Measurements from ENCODE around the gene RBFA.
A peak's percentile ranks its signal among the peaks of the same experiment; 100 is the strongest.
"Not testable (repeated sequence)": the region's sequence is repeated elsewhere in the genome, so short reads cannot be mapped to it uniquely, and the experiment has no call there.

Gene RBFA, protein sequence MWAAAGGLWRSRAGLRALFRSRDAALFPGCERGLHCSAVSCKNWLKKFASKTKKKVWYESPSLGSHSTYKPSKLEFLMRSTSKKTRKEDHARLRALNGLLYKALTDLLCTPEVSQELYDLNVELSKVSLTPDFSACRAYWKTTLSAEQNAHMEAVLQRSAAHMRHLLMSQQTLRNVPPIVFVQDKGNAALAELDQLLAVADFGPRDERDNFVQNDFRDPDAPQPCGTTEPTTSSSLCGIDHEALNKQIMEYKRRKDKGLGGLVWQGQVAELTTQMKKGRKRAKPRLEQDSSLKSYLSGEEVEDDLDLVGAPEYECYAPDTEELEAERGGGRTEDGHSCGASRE

DNA sequence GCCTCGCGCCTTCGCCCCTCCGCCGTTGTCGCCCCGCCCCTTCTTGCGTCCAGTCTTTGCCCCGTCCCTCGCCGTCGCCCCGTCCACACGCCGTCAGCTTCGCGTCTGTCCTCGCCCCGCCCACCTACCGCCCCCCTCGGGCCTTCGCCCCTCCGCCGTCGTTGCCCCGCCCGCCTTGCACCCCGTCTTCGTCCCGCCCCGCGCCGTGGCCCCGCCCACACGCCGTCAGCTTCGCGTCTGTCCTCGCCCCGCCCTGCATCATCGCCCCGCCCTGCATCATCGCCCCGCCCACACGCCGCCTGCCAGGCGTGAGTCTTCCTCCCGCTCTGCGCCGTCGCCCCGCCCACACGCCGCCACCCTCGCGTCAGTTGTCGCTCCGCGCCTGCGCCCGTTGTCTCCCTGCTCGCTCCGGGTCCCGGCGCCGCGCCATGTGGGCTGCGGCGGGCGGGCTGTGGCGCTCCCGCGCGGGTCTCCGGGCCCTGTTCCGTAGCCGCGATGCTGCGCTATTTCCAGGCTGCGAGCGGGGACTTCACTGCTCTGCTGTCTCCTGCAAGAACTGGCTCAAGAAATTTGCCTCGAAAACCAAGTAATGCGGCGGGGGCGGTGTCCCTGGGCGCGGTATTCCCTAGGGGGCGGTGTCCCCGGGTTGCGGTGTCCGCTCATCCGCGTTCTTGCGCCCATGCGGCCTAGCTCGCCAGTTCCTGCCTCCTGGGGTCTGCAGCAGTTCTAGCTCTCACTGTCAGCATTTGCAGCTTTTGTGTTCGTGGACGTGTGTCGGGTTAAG is at the start of gene RBFA:
Gene RBFA (plus strand): TSS at position 367 of the 784 bp plus-strand sequence. CDS start 62 bp downstream, at position 429.
- DNase-seq (ENCODE audit: low spot score) = peak; percentile 97

DNA sequence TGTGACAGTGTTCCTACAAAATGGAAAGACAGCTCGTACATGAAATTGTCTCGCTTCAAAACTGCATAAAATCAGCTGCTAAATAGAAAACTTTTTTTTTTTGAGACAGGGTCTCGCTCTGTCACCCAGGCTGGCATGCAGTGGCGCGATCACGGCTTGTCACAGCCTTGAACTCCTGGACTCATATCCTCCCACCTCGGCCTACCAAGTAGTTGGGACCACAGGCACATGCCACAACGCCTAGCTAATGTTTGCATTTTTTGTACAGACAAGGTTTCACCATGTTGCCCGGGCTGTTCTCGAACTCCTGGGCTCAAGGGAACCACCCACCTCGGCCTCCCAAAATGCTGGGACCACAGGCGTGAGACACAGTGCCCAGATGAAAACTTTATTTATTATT is 49.1 kb upstream of the RBFA start:
- DNase-seq (ENCODE audit: low spot score) = no peak

DNA sequence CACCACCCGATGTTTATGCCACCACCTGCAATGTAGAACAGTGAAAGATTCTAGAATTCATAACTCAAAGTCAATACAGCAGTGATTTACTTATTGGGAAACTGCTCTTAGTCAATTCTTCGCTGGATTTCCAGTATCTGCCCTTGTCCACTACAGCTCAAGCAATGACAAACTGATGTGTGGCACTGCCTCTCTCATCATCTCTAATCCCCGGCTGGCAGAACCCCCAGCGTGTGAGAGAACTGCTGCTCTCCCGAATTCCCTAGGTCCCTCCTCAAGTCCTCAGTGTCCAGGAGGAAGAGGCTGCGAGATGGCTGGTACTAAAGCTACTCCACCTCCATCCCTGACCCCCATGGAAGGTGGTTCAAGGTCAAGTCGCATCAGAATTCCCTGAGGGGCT is 47.5 kb upstream of the RBFA start:
- no peak for DNase-seq (ENCODE audit: low spot score)

DNA sequence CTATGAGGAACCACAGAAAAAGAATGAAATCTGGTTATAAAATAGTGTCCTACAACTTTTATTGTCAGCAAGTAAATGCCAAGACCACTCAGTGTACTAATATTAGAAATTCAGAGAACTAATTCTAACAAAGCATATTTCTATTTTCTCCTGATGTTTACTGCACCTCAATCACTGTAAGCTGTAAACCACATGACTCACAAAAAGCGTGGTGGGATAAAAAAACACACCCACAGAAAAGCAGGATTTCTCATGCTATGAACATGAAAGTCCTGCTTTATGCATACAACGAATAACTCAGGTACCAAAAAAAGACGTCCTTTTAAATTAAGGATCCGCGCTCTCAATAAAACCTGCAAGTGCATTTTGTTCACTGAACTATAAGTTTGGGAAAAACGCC is 46.7 kb upstream of the RBFA start:
- DNase-seq (ENCODE audit: low spot score) = peak; percentile 16

DNA sequence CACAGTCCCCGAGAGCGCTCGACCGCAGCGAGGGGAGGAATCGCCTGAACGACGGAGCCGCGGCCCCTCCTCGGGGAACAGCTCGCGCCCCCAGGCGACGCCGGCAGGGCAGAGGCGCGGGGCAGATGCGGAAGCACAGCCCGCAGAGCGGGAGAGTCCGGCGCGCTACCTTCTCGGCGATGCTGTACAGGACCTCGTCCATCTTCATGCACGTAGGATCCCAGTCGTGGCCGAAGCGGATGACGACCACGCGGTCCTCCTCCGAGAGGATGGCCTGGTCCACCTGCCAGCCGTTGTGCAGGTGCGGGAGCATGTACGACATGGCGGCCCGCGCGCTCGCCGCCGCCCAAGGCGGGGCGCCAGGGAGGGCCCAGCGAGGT is 46.2 kb upstream of the RBFA start:
- DNase-seq (ENCODE audit: low spot score) = peak; percentile 44

DNA sequence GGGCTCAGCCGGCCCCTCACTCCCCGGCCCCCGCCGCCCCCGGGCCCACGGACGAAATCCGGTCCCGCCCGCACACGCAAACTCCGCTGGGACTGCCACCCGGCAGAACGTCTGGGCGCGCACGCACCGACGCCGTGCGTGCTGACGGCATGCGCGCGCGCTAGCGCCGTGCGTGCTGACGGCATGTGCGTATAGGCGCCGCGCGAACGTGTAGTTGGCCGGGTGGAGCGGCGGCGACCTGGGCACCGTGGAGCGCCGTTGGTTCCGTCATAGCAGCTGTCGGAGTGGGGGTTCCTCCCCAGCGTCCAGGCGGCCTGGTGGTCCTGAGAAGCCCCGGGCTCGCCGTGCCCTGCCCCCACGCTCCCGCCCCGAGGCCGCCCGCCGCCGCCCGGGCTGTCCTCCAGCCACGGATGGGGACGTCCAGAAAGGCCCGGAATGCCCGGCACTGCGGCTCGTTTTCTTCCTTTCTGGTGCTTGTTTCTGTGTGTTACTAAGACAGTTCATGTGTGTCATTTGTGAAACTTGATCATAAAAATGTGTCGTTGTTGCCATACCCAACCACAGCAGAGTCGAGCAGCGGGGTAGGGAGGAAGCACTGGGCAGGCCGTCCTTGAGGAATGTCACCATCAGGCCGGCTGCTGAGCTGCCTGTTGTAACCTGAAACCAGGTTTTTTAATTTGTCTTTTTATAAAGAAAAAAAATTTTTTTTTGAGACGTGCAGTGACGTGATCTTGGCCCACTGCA is 45.6 kb upstream of the RBFA start, which contains the start of gene TXNL4A:
Gene TXNL4A (minus strand): TSS at position 113 of the 744 bp plus-strand sequence. CDS start 171 bp downstream, outside the sequence.
- DNase-seq (ENCODE audit: low spot score) = peak; percentile 80

DNA sequence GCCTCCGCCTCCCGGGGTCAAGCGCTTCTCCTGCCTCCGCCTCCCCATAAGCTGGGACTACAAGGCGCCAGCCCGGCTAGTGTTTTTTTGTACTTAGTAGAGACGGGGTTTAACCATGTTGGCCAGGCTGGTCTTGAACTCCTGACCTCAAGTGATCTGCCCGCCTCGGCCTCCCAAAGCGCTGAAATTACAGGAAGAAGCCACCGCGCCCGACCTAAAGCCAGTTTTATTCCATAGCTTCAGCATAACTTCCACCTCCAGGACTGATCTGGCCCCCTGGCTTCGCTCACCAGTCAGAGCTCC is 45.1 kb upstream of the RBFA start:
- no peak for DNase-seq (ENCODE audit: low spot score)

DNA sequence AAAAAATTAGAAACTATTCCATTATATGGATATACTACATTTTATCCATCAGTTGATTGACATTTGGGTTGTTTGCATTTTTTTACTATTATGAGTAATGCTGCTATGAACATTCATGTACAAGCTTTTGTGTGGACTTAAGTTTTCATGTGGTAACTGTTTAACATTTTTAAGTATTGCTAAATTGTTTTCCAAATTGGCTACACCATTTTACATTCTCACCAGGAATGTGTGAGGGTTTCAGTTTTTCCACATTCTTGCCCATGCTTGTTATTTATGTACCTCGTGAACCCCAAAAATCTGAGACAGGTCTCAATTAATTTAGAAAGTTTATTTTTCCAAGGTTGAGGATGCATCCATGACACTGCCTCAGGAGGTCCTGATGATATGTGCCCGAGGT is 42.7 kb upstream of the RBFA start:
- no peak for DNase-seq (ENCODE audit: low spot score)

DNA sequence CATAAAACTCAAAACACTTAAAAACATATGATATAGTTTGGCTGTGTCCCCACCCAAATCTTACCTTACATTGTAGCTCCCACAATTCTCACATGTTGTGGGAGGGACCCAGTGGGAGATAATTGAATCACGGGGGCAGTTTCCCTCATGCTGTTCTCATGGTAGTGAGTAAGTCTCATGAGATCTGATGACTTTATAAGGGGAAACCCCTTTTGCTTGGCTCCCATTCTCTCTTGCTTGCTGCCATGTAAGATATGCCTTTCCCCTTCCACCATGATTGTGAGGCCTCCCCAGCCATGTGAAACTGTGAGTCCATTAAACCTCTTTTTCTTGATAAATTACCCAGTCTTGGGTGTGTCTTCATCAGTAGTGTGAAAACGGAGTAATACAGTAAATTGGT is 34.5 kb upstream of the RBFA start:
- not testable (repeated sequence) for DNase-seq (ENCODE audit: low spot score)

DNA sequence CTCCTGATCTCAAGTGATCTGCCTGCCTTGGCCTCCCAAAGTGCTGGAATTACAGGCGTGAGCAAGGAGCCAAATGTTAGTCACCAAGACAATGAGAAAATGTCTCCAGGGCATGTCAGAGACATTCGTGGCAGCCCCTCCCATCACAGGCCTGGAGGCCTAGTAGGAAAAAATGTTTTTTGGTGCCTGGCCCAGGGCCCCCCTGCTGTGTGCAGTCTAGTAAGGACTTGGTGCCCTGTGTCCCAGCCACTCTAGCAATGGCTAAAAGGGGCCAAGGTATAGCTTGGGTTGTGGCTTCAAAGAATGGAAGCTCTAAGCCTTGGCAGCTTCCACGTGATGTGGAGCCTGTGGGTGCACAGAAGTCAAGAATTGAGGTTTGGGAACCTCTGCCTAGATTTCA is 33.4 kb upstream of the RBFA start:
- DNase-seq (ENCODE audit: low spot score) = no peak

DNA sequence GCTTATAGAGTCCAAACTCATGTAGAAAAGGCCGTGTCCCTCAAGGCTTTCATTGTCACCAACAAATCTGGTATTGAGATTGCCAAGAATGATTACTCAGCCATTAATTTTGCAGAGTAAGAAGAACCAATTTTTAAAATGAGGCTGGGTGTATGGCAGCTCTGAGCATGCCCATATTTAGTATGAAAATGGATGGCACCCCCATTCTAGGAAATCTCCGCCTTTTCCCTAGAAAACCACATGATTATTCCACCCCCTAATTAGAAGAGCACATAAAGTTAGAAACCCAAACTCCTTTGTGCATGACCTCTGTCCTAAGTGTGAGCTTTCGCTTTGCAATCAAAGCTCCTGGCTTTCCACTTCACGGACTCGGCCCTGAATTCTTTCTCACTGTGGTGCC is 31.8 kb upstream of the RBFA start:
- DNase-seq (ENCODE audit: low spot score) = no peak

DNA sequence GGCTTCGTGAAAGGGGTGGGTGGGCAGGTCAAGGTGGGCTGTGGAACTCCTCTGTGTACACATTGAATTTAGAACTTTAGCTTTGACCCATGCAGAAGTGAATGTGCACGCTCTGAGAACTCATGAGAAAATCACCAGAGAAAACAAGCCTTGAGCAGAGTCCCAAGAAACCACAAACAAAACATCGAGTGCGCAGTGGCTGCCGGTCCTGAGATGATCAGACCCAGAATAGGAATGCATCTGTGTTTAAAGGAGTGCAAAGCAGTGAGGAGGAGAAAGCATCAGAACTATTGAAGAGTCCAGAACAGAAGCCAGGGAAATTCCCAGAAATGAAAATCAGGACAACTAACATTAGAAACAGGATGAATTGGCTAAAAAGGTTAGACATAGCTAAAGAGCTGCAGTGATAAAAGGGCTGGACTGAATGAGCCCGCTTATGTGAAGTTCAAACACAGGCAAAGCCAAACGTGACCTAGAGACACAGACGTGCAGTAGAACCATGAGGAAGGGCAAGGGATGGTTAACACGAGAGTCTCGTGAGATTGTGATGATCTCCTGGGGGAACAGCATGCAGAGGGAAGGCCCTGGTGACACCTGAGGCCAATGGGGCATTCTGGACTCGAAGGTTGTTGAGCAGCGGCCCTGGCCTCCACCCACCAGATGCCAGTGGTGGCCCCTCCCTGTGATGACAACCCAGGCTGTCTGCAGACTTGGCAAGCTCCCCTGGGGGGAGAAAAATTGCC is 29.5 kb upstream of the RBFA start:
- DNase-seq (ENCODE audit: low spot score) = no peak

DNA sequence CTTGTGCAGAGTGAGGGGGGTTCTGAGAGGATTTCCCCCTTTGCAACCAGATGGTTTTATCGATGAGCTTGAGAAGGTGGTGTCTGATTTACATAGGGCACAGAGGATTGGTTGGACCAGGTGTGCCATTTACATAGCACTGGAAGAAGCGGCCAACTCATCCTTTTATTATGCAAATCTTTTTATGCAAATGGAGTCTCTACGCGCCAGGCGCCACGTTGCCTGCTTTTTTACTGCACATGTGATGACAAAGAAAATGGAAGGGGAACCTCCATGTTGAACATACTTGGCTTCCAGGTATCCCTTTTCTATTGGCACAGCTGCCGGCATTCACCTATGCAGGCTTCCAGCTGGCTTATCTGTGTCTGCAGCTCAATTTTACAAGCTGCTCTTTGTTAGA is 27.5 kb upstream of the RBFA start:
- no peak for DNase-seq (ENCODE audit: low spot score)

DNA sequence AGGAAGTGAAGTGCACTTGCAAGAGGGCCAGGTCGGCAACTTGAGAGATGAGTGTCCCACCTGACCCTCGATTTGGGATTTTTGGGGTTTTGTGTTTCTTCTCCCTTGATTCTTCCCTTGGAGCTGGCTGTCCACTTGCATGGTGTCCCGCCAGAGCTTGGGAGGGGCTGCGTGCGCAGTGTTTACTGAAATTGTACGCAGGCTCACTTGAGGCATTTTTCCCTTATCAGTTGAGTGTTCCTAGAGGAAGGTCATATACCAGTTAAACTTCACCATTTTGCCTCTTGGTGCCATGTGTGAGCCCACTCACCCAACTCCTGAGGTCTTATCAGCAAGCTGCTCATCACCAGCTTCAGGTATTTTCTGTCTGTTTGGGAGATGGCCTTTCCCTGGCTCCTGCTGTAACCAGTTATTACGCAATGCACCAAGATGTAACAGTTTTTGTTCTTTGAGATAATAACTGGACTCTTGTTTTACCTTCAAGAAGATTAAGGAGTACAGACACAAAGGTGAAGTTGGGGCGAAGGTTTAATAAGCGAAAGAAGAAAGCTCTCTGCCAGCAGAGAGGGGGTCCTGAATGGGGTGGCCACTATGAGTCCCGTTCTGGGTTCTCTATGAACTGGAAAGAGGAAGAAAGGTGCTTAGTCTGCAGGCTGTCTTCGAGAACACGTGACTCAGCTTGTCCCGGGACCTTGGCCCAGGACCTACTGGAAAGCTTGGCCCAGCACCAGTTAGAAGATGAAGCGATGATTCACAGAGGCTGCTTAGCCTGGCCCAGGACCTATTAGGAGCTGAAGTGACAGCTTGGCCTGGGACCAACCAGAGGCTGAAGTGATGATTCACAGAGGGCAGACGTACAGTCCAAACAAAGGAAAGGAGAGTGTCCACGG is 24.3 kb upstream of the RBFA start:
- no peak for DNase-seq (ENCODE audit: low spot score)

DNA sequence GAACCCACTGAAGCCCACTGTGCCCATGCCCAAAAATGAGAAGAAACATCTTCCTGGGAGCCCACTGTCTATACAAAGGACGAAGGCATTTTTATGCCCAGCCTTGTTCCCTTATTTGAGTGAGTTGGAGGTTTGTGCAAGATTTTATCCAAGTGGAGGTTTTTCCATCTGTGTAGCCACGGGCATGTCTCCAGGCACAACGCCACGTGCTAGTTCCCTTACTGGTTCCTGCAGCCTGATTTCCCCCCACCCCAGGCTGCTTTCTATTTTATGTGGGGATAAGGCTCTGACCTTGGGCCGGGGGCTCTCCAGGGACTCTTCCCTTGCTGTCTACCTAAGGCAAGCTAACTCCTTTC is 23.7 kb upstream of the RBFA start:
- no peak for DNase-seq (ENCODE audit: low spot score)

DNA sequence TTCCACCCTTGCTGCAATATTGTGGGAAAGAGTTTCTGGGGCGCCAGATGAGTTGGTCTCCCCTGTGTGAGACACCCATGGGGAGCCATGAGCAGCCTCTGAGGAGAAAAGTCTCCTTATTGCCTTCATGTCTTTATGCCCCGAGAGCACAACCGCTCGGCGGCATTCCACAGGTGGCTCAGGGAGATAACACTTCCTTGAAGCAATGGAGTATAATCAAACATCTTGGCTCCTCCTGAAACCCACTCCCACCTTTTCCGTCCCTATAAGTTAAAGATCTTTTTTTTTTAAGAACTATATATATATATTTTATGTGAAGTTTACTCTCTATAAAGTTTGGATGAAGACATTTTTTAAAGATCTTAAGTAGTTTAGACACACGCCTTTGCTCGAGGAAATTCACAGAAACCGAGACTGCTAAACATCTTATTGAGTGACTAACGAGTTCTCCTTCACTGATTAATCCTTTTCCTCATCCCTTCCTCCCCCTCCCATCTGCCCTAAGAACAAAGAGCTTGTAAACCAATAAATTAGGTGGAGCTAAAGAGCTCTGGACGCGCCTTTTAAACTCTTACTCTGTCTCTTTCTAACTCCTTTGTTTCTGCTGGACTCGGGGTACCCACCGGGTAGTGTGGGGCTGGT is 22.6 kb upstream of the RBFA start:
- DNase-seq (ENCODE audit: low spot score) = not testable (repeated sequence)

DNA sequence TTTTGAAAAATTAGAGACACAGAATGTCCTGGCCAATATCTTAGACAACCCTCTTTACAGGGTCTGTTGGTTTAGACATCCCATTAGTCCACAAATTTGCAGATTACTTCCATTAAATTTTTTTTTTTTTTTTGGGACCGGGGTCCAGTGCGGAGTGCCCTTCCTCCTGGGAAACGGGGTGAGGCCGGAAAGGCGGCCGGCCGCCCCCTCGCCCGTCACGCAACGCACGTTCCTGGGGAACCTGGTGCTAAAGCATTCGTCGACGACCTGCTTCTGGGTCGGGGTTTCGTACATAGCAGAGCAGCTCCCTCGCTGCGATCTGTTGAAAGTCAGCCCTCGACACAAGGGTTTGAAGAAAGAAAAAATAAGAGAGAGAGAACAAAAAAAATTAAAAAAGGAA is 21.5 kb upstream of the RBFA start:
- no peak for DNase-seq (ENCODE audit: low spot score)

DNA sequence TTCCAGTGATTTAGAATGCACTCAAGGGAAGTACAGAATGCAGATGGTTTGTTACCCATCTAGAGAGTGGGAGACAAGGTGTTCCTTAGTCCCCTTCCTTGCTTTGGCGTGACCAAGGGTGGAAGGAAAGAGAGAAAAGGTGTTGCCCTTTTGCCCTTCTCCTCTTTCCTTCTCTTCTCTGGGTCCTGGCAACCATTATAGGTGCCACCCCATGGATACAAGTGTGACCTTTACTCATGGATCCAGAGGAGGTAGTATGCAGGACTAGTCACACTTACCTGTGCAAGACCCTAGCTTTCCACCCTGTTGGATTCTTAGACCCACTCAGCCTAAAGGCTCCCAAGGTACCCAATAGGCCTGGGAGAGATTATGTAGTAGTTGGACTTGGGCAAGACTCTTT is 11.6 kb upstream of the RBFA start:
- peak; percentile 26 for DNase-seq (ENCODE audit: low spot score)

DNA sequence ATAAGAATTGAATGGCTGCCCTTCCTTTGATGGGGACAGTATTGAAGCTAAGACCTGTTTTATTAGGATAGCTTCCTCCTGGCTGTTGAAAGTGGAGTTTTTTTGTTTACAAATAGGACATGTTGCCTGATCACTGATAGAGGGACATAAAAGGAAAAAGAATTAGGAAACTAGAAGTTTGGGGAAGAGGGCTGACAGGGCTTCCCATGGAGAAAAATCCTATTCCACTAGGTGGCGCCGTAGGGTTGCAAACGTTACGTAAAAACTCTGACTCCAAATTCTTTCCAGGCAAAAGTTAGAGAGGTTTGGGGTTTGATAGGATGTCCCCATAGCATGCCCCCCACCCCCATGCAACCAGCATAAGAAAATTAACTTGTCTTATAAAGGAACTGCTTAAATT is 11.1 kb upstream of the RBFA start:
- DNase-seq (ENCODE audit: low spot score) = peak; percentile 43

DNA sequence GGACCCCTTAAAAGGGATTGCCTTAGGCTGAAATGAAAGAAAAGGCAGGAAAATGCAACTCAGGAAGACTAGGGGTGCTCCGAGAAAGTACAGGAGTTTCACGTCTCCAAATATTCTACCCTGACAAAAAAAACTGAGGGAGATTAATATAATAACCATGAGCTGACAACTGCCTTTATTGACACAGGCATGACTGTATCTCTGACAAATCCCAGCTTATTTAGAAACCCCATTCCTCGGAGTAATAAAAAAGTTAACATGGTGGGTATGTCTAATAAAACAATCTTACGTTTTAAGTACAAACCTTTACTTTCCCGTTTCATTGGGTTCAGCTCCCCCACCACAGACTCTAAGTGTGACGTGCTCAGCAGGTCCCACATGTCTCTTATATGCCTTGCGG is 7.9 kb upstream of the RBFA start:
- no peak for DNase-seq (ENCODE audit: low spot score)

DNA sequence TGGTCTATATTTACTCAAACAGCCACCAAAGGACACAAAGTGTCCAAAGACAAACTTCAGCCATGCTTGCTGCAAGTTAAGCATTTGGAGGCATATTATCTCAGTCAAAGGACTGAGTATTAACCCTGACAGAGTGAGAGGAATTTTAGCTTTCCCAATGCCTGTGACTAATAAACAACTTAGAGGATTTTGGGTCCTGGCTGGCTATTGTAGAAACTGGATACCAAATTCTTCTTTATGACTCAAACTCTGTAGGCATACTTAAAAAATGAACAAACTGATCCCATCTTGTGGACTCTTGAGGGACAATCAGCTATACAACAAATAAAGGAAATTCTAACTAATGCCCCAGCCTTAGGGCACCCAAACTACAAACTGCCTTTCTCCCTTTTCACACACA is 6.5 kb upstream of the RBFA start:
- DNase-seq (ENCODE audit: low spot score) = not testable (repeated sequence)
